H7 (cell line): ENCODE data around the gene ZSCAN30. TPM values are rescaled to one million over a fixed set of nuclear protein-coding genes. Genes with fewer than 3 reads are reported as not detected.
"Not testable (repeated sequence)": the region's sequence is repeated elsewhere in the genome, so short reads cannot be mapped to it uniquely, and the experiment has no call there.

Experiments
- DNase-seq: peaks from one replicate; pipeline ENCODE4 v3.0.0; 2012
- H3K27me3 ChIP-seq: 2 replicates; pipeline ENCODE4 v1.6.0; 2011; ENCODE audit warnings: mild to moderate bottlenecking, low read length; ENCODE audit not compliant: control insufficient read depth, insufficient read depth
- H3K36me3 ChIP-seq: replicated peaks from 2 replicates; pipeline ENCODE4 v1.5.1; 2011; ENCODE audit warnings: low read length; ENCODE audit not compliant: control insufficient read depth, insufficient read depth
- H3K4me3 ChIP-seq: 2 replicates; pipeline ENCODE4 v1.5.1; 2011; ENCODE audit warnings: low read depth, mild to moderate bottlenecking, control low read depth, low read length, moderate library complexity; ENCODE audit not compliant: insufficient read depth
- total RNA-seq: library from RNA; depleted of rRNA; stranded (reverse); fragments of >200 nt; shearing (Covaris generic); gene quantifications from 2 replicates; pipeline ENCODE4 v1.2.3, GENCODE V29; 2014

Gene ZSCAN30
- total RNA-seq, 1 experiment from 2014 or later, result 6.2 TPM

DNA sequence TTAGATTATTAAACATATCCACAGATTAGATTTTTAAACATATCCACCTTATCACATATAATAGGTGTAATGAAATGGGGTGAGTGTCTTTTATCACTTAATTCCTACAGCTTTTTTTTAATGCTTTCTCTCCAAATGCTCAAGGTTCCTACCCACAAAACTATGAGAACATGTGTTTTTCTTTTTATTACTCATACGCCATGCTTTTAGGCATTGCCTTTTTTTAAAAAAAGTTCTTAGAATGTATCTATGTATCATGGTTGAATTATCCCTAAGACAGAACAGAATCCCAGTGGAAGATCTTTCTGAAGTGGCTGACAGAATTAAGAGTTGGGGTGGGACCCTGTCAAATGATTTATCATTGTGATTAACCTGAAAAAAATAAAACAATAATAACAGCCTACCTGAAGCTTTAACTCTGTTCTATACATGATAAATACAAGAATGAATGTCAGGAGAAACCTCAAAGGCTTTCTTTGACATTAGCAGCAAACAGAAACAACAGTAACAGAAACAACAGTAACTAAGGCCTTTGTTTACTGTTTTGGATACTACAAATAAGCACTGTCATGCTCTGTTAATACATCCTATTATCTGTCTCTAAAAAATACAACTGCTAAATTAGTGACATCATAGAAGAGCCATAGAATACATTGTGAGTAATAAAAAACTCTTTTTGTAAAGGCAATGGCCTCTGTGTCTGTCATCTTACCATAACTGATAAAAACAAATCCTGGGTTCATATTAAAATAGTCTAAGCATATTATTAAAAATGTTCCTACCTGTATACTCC lies 53.3 kb downstream of the ZSCAN30 start:
- DNase-seq, result no peak
- no peaks in the 10 kb centered on the region for H3K27me3 ChIP-seq
- no peak overlapping the region for H3K4me3 ChIP-seq
- no peaks in the 10 kb centered on the region for H3K36me3 ChIP-seq

DNA sequence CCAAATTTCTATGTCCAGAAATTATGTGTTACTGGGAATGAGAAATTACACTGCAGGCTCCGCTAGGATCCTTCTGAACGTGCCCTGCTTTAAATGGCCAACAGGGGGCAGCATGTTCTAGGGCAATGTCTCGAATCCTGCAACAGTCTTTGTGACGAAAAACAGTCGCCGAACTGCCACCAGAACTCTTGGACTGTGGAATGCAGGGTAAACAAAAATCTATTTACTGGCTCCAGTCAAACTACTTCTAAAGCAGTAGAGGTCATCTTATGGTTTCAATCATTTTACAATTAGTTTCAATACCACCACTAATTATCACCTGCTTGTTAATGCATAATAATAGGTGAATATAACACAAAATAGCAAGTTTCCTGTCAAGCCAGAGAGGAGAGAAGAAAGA lies 59.0 kb downstream of the ZSCAN30 start:
- no peak overlapping the region for H3K4me3 ChIP-seq
- H3K27me3 ChIP-seq, result no peaks in the 10 kb centered on the region
- no peaks in the 10 kb centered on the region for H3K36me3 ChIP-seq
- DNase-seq, result peak; percentile 51

DNA sequence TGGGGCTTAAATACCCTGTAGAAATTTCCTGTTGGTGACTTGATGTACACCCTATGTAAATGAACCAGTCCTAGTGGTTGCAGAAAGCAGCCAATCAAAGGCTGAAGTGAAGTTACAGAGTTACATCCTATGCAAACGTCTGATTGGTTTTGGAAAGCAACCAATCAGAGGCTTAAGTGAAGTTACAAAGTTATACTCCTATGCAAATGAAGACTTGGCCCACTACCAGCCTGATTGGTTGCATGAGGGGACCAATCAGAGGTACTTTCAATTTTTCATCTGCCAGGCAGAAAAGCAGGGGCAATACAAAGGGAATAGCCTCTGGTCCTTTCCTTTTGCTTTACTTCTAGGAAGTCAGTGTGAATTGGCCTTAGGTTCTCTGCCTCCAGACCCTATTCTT lies 62.8 kb downstream of the ZSCAN30 start:
- no peak for DNase-seq
- H3K27me3 ChIP-seq, result no peaks in the 10 kb centered on the region
- H3K4me3 ChIP-seq, result no peak overlapping the region
- no peaks in the 10 kb centered on the region for H3K36me3 ChIP-seq

DNA sequence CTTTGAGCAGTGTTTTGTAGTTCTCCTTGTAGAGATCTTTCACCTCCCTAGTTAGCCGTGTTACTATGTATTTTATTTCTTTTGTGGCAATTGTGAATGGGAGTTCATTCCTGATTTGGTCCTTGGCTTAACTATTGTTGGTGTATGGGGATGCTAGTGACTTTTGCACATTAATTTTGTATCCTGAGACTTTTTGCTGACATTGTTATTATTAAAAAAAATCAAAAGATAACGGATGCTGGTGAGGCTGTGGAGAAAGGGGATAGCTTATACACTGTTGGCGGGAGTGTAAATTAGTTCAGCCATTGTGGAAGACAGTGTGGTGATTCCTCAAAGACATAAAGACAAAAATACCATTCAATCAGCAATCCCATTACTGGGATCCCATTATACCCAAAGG lies 66.2 kb downstream of the ZSCAN30 start:
- no peak for DNase-seq

DNA sequence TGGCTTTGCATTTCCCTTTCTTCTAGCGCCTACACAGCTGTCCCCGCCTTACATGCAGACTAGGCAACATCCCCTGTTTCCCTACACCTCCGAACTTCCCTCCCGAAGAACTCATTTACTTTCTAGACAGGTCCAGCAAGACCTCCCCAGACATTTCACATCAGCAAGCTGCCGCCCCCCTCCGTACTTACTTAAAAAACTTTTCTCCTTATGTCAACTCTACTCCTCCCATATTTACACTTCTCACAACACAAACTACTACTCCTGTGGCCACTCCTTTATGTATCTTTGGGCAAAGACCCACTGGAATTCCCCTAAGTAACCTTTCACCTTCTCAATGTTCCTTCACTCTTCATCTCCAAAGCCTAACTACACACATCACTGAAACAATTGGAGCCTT lies 69.6 kb downstream of the ZSCAN30 start:
- no peak overlapping the region for H3K4me3 ChIP-seq
- no peaks in the 10 kb centered on the region for H3K27me3 ChIP-seq
- H3K36me3 ChIP-seq, result no peaks in the 10 kb centered on the region
- no peak for DNase-seq

More for the DNA sequence above, 66.2 kb downstream of the ZSCAN30 start:
- Histone ChIP-seq H3K36me3 (no peaks in the 10 kb centered on the region), H3K27me3 (no peaks in the 10 kb centered on the region), H3K4me3 (no peak overlapping the region)

DNA sequence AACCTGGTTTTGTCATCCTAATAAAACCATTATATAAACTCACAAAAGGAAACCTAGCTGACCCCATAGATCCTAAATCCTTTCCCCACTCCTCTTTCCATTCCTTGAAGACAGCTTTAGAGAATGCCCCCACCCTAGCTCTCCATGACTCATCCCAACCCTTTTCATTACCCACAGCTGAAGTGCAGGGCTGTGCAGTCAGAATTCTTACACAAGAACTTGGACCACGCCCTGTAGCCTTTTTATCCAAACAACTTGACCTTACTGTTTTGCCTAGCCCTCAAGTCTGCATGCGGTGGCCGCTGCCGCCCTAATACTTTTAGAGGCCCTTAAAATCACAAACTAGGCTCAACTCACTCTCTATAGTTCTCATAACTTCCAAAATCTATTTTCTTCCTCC lies 70.7 kb downstream of the ZSCAN30 start:
- not testable (repeated sequence) for H3K4me3 ChIP-seq, H3K27me3 ChIP-seq, DNase-seq

DNA sequence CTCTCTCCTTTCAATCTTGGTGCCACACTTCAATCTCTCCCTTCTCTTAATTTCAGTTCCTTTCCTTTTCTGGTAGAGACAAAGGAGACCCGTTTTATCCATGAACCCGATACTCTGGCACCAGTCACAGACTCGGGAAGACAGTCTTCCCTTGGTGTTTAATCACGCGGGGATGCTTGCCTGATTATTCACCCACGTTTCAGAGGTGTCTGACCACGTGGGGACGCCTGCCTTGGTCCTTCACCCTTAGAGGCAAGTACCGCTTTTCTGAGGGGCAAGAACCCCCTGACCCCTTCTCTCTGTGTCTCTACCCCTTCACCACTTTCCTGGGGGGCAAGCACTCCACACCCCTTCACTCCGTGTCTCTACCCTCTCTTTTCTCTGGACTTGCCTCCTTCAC lies 73.4 kb downstream of the ZSCAN30 start:
- not testable (repeated sequence) for DNase-seq, H3K36me3 ChIP-seq, H3K27me3 ChIP-seq, H3K4me3 ChIP-seq

More for the DNA sequence above, 70.7 kb downstream of the ZSCAN30 start:
- not testable (repeated sequence) for H3K36me3 ChIP-seq

DNA sequence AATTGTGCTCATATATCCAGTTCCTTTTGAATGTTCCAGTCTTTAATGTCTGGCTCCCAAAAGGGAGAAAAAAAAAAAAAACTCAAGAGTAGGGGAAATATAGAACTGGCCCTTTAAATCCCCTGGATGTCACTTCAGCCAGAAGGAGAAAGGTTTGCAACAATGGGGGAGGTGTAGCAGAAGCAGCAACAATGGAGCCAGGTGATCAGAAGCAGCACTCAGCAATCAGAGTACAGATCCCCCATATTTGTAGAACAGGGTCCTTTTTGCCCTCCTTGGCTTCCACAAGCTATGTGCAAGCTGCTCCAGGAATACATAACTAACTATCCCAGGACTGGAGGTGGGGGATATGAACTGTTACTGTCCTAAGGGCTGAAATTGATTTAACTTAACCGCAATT lies 75.0 kb downstream of the ZSCAN30 start:
- H3K27me3 ChIP-seq, result no peaks in the 10 kb centered on the region
- H3K36me3 ChIP-seq, result no peaks in the 10 kb centered on the region
- H3K4me3 ChIP-seq, result no peak overlapping the region
- DNase-seq, result peak; percentile 50

DNA sequence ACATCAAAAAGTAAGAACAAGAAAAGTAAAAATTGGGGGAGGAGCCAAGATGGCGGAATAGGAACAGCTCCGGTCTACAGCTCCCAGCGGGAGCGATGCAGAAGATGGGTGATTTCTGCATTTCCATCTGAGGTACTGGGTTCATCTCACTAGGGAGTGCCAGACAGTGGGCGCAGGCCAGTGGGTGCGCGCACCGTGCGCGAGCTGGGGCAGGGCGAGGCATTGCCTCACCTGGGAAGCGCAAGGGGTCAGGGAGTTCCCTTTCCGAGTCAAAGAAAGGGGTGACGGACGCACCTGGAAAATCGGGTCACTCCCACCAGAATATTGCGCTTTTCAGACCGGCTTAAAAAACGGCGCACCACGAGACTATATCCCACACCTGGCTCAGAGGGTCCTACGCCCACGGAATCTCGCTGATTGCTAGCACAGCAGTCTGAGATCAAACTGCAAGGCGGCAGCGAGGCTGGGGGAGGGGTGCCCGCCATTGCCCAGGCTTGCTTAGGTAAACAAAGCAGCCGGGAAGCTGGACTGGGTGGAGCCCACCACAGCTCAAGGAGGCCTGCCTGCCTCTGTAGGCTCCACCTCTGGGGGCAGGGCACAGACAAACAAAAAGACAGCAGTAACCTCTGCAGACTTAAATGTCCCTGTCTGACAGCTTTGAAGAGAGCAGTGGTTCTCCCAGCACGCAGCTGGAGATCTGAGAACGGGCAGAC lies 84.1 kb downstream of the ZSCAN30 start:
- not testable (repeated sequence) for DNase-seq, H3K4me3 ChIP-seq, H3K36me3 ChIP-seq, H3K27me3 ChIP-seq

DNA sequence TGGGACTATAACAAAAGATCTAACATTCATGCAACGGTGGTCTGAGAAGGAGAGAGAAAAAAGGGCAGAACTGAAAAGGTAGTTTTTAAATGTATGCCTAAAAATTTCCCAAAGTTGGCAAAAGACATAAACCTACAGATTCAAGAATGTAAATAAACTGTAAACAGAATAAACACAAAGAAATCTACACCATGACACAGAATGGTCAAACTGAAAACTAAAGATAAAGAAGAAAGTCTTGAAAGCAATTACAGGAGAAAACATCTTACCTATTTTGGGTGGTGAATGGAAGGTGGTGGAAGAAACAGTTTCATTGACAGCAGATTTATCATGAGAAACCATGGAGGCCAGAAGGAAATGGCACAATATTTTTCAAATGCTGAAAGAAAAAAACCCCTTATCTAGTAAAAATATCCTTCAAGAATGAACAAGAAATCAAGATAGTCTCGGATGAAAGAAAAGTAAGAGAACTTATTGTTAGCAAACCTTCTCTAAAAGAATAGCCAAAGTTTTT lies 84.8 kb downstream of the ZSCAN30 start:
- Histone ChIP-seq H3K4me3 (no peak overlapping the region), H3K27me3 (no peaks in the 10 kb centered on the region), H3K36me3 (no peaks in the 10 kb centered on the region)
- DNase-seq, result no peak

DNA sequence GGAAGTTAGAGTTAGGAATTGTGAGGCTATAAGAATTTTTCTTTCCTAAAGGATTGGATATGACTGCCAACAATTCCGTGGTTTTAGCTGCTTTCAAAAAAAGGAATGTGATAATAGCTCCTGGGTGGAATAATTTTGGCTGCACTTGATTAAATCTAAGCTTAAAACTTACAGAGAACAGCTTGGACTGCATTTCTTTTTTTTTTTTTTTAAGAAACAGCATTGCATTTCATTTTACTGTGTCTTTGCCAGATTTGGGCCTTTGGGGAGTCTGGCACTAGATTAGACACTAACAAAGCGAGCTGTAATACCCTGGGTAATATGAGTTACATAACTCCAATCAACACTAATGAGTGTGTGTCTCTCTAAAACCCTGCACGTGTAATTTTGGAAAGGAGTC lies 87.0 kb downstream of the ZSCAN30 start:
- Histone ChIP-seq H3K36me3 (no peaks in the 10 kb centered on the region), H3K4me3 (no peak overlapping the region), H3K27me3 (no peaks in the 10 kb centered on the region)
- no peak for DNase-seq

DNA sequence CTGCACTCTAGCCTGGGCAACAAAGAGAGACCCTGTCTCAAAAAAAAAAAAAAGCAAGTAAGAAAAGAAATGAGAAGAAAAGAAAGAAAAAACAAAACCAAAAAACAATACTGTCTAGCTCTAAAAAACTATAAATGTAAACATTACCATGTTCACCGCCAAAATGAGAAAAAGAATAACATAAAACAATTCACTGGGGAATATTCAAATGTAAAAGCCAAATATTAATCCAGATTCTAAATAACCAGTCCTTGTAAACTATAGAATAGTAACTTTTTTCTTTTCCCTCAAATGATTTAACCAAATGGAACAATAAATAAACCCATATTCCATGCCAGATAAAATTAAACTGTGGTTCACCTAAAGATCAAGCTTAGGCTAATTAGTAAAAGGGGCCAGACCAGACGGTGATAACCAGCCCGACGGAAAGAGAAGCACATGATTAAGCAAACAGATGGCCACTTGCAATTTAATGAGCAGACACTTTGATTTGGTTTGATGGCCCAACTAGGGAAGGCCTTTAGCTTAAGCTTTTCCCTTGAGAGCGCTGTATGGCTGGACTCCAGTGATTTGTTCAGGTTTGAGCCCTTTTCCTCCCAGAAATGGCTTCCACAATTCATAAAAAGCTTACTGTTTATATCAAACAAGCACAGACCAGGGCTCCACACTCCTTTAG lies 88.6 kb downstream of the ZSCAN30 start:
- Histone ChIP-seq H3K36me3 (no peaks in the 10 kb centered on the region), H3K27me3 (no peaks in the 10 kb centered on the region)

More for the DNA sequence above, 88.6 kb downstream of the ZSCAN30 start:
- no peak for DNase-seq
- H3K4me3 ChIP-seq, result no peak overlapping the region
